K562 (cell line): ENCODE measurements around the gene SLC25A17. TPM values are rescaled to one million over a fixed set of nuclear protein-coding genes. Genes with fewer than 3 reads are reported as not detected.
A peak's percentile ranks its signal among the peaks of the same experiment; 100 is the strongest.

ENCODE experiments used
- ATAC-seq: fragments of 200-7000 bp; cut with Tn5 transposase; 3 replicates; pipeline ENCODE4 v1.9.1; 2020; ENCODE audit warnings: moderate library complexity
- Bru-seq: library from RNA; stranded (reverse); fragments of 400-500 nt; gene quantifications from one replicate; lab custom pipeline; 2021; lab: Mats Ljungman, UMichigan
- BruChase-seq, 2 experiments: library from RNA; stranded (reverse); fragments of 400-500 nt; gene quantifications; one replicate each; lab custom pipeline; 2021; lab: Mats Ljungman, UMichigan
- BruUV-seq: library from RNA; stranded (reverse); fragments of 400-500 nt; replicated peaks from 2 replicates; lab custom pipeline; 2021; lab: Mats Ljungman, UMichigan
- CTCF ChIA-PET: fragments of 300-600 bp; formaldehyde crosslinking; extraction: SDS; loops from one replicate; lab custom pipeline; 2021; ENCODE audit warnings: low intra/inter-chr PET ratio; lab: Yijun Ruan, JAX
- POLR2A ChIA-PET: fragments of 300-600, 350-650 bp; sonication (Branson Sonifier 250); formaldehyde crosslinking; extraction: SDS; loops from one replicate; lab custom pipeline; 2021; ENCODE audit warnings: antibody characterized with exemption, inconsistent platforms; lab: Yijun Ruan, JAX
- DNase-seq, 4 experiments: peaks; one replicate each; pipeline versions ENCODE4 v3.0.0 to v3.0.0-alpha.2; 2011 to 2018; ENCODE audit warnings: low spot score in 3 of 4, mixed read lengths in 3 of 4; ENCODE audit errors: extremely low read depth in 1 of 4
- FAIRE-seq: peaks from 2 replicates; lab custom pipeline; 2011; peaks lifted over from hg19 to GRCh38; lab: Jason Lieb, UNC
- H2AFZ ChIP-seq: 2 replicates; pipeline ENCODE4 v1.6.0; 2011; ENCODE audit warnings: low read depth, low read length, control low read depth, inconsistent platforms
- H3K27ac ChIP-seq: fragments of 200-600 bp; 3 replicates; pipeline ENCODE4 v1.8.0; 2011; ENCODE audit warnings: low read depth, mild to moderate bottlenecking, control low read depth, inconsistent platforms, low read length, moderate library complexity, mixed read lengths; ENCODE audit errors: extremely low read depth
- H3K27me3 ChIP-seq, 2 experiments: fragments of 300-600 bp in 1 of 2; 2 replicates in 1 of 2; 3 replicates in 1 of 2; pipeline versions ENCODE4 v1.6.0 to v1.8.0; 2011; ENCODE audit warnings: inconsistent platforms in 2 of 2, low read length in 2 of 2, mild to moderate bottlenecking in 1 of 2, mixed read lengths in 1 of 2, moderate library complexity in 1 of 2; ENCODE audit not compliant: control insufficient read depth in 2 of 2, insufficient read depth in 2 of 2
- H3K36me3 ChIP-seq: fragments of 300-600 bp; 3 replicates; pipeline ENCODE4 v1.8.0; 2011; ENCODE audit warnings: mild to moderate bottlenecking, low read length, inconsistent platforms; ENCODE audit not compliant: control insufficient read depth, insufficient read depth
- H3K4me1 ChIP-seq, 2 experiments: fragments of 200-600 bp in 1 of 2; replicated peaks in 1 of 2; 2 replicates in 1 of 2; 3 replicates in 1 of 2; pipeline versions ENCODE4 v1.5.1 to v1.8.0; 2011; ENCODE audit warnings: inconsistent platforms in 2 of 2, low read length in 2 of 2, mild to moderate bottlenecking in 1 of 2, mixed read lengths in 1 of 2, moderate library complexity in 1 of 2; ENCODE audit not compliant: control insufficient read depth in 2 of 2, insufficient read depth in 2 of 2
- H3K4me2 ChIP-seq: 2 replicates; pipeline ENCODE4 v1.6.1; 2011; ENCODE audit warnings: low read length, control low read depth, inconsistent platforms, mixed read lengths; ENCODE audit not compliant: insufficient read depth
- H3K4me3 ChIP-seq: fragments of 200-600 bp; sonication (generic), shearing (Covaris generic); 2 replicates; pipeline ENCODE4 v1.5.1; 2016; ENCODE audit warnings: control low read depth, inconsistent platforms
- H3K79me2 ChIP-seq: fragments of 200-600 bp; 3 replicates; pipeline ENCODE4 v1.8.0; 2011; ENCODE audit warnings: low read length, inconsistent platforms; ENCODE audit not compliant: control insufficient read depth, insufficient read depth
- H3K9ac ChIP-seq, 2 experiments: 2 replicates each; pipeline versions ENCODE4 v1.6.0 to v1.6.1; 2011; ENCODE audit warnings: low read depth in 2 of 2, low read length in 2 of 2, control low read depth in 1 of 2, inconsistent platforms in 1 of 2, mild to moderate bottlenecking in 1 of 2, mixed read lengths in 1 of 2; ENCODE audit not compliant: insufficient read depth in 1 of 2
- H3K9me1 ChIP-seq: one replicate; pipeline ENCODE4 v1.6.0; 2011; ENCODE audit warnings: inconsistent platforms, mild to moderate bottlenecking, low read length, moderate library complexity; ENCODE audit not compliant: control insufficient read depth, insufficient read depth
- H3K9me3 ChIP-seq: replicated peaks from 2 replicates; pipeline ENCODE4 v1.5.1; 2011; ENCODE audit warnings: low read depth, low read length, inconsistent platforms; ENCODE audit not compliant: control insufficient read depth, insufficient read depth
- H4K20me1 ChIP-seq: replicated peaks from 2 replicates; pipeline ENCODE4 v1.6.1; 2011; ENCODE audit warnings: low read length, inconsistent platforms, mixed read lengths; ENCODE audit not compliant: control insufficient read depth, insufficient read depth
- ARID2 ChIP-seq: fragments of 450-650 bp; IDR thresholded peaks from 2 replicates; pipeline ENCODE4 v1.6.1; 2017; ENCODE audit warnings: antibody characterized with exemption, mild to moderate bottlenecking
- ATF7 ChIP-seq: fragments of 450-650 bp; IDR thresholded peaks from 2 replicates; pipeline ENCODE4 v1.7.1; 2014; ENCODE audit warnings: mild to moderate bottlenecking, moderate library complexity
- BRD9 ChIP-seq: fragments of 450-650 bp; IDR thresholded peaks from 2 replicates; pipeline ENCODE4 v1.6.1; 2018; ENCODE audit warnings: low read depth; ENCODE audit not compliant: partially characterized antibody
- C11orf30 ChIP-seq: fragments of 450-650 bp; IDR thresholded peaks from 2 replicates; pipeline ENCODE4 v1.6.1; 2016; ENCODE audit warnings: low read depth, mild to moderate bottlenecking
- FIP1L1 ChIP-seq: fragments of 200-400 bp; formaldehyde crosslinking; IDR thresholded peaks from 2 replicates; pipeline ENCODE4 v1.6.1; 2018; ENCODE audit warnings: mild to moderate bottlenecking, low read depth, low read length; ENCODE audit not compliant: poor library complexity, severe bottlenecking
- GABPA ChIP-seq: fragments of 200-800 bp; sonication (Bioruptor generic); conservative IDR thresholded peaks from 2 replicates; pipeline ENCODE4 v1.6.1; 2016; ENCODE audit warnings: low read depth, missing genetic modification characterization, missing compliant biosample characterization
- HNRNPK ChIP-seq: fragments of 200-400 bp; formaldehyde crosslinking; IDR thresholded peaks from one replicate; pipeline ENCODE4 v1.6.1; 2018; ENCODE audit warnings: mild to moderate bottlenecking, low read depth, low read length; ENCODE audit not compliant: poor library complexity, severe bottlenecking
- MEIS2 ChIP-seq: fragments of 450-650 bp; IDR thresholded peaks from 2 replicates; pipeline ENCODE4 v1.6.1; 2014; ENCODE audit warnings: mild to moderate bottlenecking; ENCODE audit not compliant: partially characterized antibody
- PTRF ChIP-seq: fragments of 450-650 bp; IDR thresholded peaks from 2 replicates; pipeline ENCODE4 v1.6.1; 2016; ENCODE audit warnings: mild to moderate bottlenecking, missing genetic modification characterization, missing compliant biosample characterization
- SPI1 ChIP-seq: IDR thresholded peaks from 2 replicates; pipeline ENCODE4 v1.6.1; 2011; ENCODE audit warnings: low read depth, low read length, control low read depth, borderline replicate concordance
- TAF1 ChIP-seq: IDR thresholded peaks from 2 replicates; pipeline ENCODE4 v1.6.1; 2011; ENCODE audit warnings: mild to moderate bottlenecking, low read length, moderate library complexity; ENCODE audit not compliant: insufficient read depth, control insufficient read depth, severe bottlenecking; ENCODE audit errors: extremely low read depth
- U2AF2 ChIP-seq: fragments of 200-400 bp; formaldehyde crosslinking; optimal IDR thresholded peaks from 2 replicates; pipeline ENCODE3; 2017; ENCODE audit warnings: low read depth, mild to moderate bottlenecking, low read length
- ZKSCAN3 ChIP-seq: fragments of 250-450 bp; sonication (Bioruptor Pico); IDR thresholded peaks from 2 replicates; pipeline ENCODE4 v1.4.0; 2020
- ZNF551 ChIP-seq: fragments of 250-450 bp; sonication (Bioruptor Pico); IDR thresholded peaks from 2 replicates; pipeline ENCODE4 v1.5.0; 2021; ENCODE audit warnings: mild to moderate bottlenecking, moderate library complexity
- ZNF717 ChIP-seq: fragments of 250-450 bp; sonication (Bioruptor Pico); IDR thresholded peaks from 2 replicates; pipeline ENCODE4 v1.5.0; 2021
- WGBS: fragments of 100-300 bp; shearing (Covaris generic); methylation state at CpG from one replicate; pipeline ENCODE4 v1.1.6; 2016; ENCODE audit warnings: low coverage, mixed read lengths; ENCODE audit not compliant: insufficient coverage; ENCODE audit errors: missing lambda C conversion rate; 5-methylcytosine and 5-hydroxymethylcytosine counted together
- in situ Hi-C: fragments of 300-500 bp; cut with MboI; formaldehyde crosslinking; loops from 4 replicates; pipeline ENCODE4 v1.15.0; 2018; ENCODE audit warnings: inconsistent platforms, mixed read lengths
- intact Hi-C: fragments of 100-400 bp; cut with micrococcal nuclease; formaldehyde crosslinking; loops from 2 replicates; pipeline ENCODE4 v1.14.2; 2022
- long read RNA-seq, 3 experiments: library from polyadenylated mRNA in 2 of 3; library from RNA in 1 of 3; unstranded in 2 of 3; stranded (forward) in 1 of 3; transcript quantifications; one replicate each; pipeline ENCODE4 v2.0.0, GENCODE V29; 2019 to 2022
- polyA minus RNA-seq, 3 experiments: library from RNA; depleted of rRNA, polyadenylated mRNA; stranded (reverse); fragments of >200 nt; gene quantifications; 2 replicates each; pipeline ENCODE4 v1.2.3, GENCODE V29; 2011
- polyA plus RNA-seq, 8 experiments: library from polyadenylated mRNA; depleted of rRNA in 4 of 8; stranded (reverse) in 5 of 8; unstranded in 3 of 8; fragments of >200 nt; fragmentation: Nextera tagmentation in 2 of 8; fragmentation: Illumina TruSeq in 1 of 8; extraction: Ambion mirVana in 2 of 8; extraction: Trizol in 1 of 8; gene quantifications; 2 replicates each; pipeline versions ENCODE4 v1.2.1 to v1.2.3, GENCODE V29; 2011 to 2014; ENCODE audit warnings: inconsistent platforms in 1 of 8, missing spikeins in 1 of 8
- total RNA-seq, 7 experiments: library from RNA; depleted of rRNA in 6 of 7; stranded (reverse); fragments of >200 nt in 6 of 7; fragmentation: Illumina TruSeq in 2 of 7; extraction: Trizol in 2 of 7; gene quantifications; 2 replicates each; pipeline versions ENCODE4 v1.2.1 to v1.2.3, GENCODE V29; 2011 to 2021; ENCODE audit warnings: low replicate concordance in 1 of 7
- TF ChIP-seq, protein P1 (sequence below): sonication (generic); formaldehyde crosslinking; IDR thresholded peaks from 2 replicates; pipeline ENCODE4 v1.8.0; 2022; ENCODE audit warnings: mild to moderate bottlenecking, missing genetic modification reagents

The SLC25A17 gene
- 33.1 and 56.2 TPM in 2 replicates for total RNA-seq (2011; cell fraction: chromatin; rRNA removed; ENCODE audit: low replicate concordance)
- total RNA-seq (2011; cell fraction: nucleolus; rRNA removed) = 26.7 and 32.1 TPM in 2 replicates
- 48.7 and 57.9 TPM in 2 replicates for total RNA-seq (2011; cell fraction: nucleoplasm; rRNA removed)
- 32.5 and 32.6 TPM in 2 replicates for total RNA-seq (2014; rRNA removed)
- 56.2 and 61.0 TPM in 2 replicates for total RNA-seq (2014; rRNA removed; fragmentation: Illumina TruSeq; extraction: Trizol)
- 35.0 and 38.4 TPM in 2 replicates for total RNA-seq (2015; rRNA removed; fragmentation: Illumina TruSeq; extraction: Trizol)
- 50.2 and 54.5 TPM in 2 replicates for total RNA-seq (2021)
- polyA plus RNA-seq (2011; rRNA removed) = 77.1 and 96.8 TPM in 2 replicates
- polyA plus RNA-seq (2011; cell fraction: cytosol; rRNA removed) = 25.4 and 41.7 TPM in 2 replicates
- 34.4 and 42.8 TPM in 2 replicates for polyA plus RNA-seq (2011; cell fraction: nucleus; rRNA removed)
- 31.8 and 34.9 TPM in 2 replicates for polyA plus RNA-seq (2012)
- polyA plus RNA-seq (2014; fragmentation: Illumina TruSeq; extraction: Trizol) = 63.2 and 65.3 TPM in 2 replicates
- 100 to 1,000 TPM; 104 to 136 TPM for polyA plus RNA-seq (2014; fragmentation: Nextera tagmentation; extraction: Ambion mirVana)
- polyA plus RNA-seq (2014; rRNA removed) = 43.1 and 46.5 TPM in 2 replicates
- 65.1 and 70.1 TPM in 2 replicates for polyA minus RNA-seq (2011; rRNA and poly(A)+ RNA removed)
- polyA minus RNA-seq (2011; cell fraction: cytosol; rRNA and poly(A)+ RNA removed) = 15.8 and 24.7 TPM in 2 replicates
- 12.5 and 19.4 TPM in 2 replicates for polyA minus RNA-seq (2011; cell fraction: nucleus; rRNA and poly(A)+ RNA removed)
- Bru-seq, nascent RNA = percentile 80 among the genes with signal in this experiment
- BruChase-seq, experiment 1, labeled RNA remaining after a 2-hour chase = percentile 85 among the genes with signal in this experiment
- BruChase-seq, experiment 2, labeled RNA remaining after a 6-hour chase = percentile 84 among the genes with signal in this experiment
- long read RNA-seq, experiment 1, transcript SLC25A17-210 (9 exons, 2,262 nt) = major isoform, 100 of 139 reads
- long read RNA-seq, experiment 1, partial matches to known transcripts = 4 of 139 reads
- long read RNA-seq, experiment 1, other reads (novel, unspliced or antisense) = 34 of 139 reads
- long read RNA-seq, experiment 2, transcript SLC25A17-210 (9 exons, 2,262 nt) = major isoform, 30 of 63 reads
- long read RNA-seq, experiment 2, partial matches to known transcripts = 6 of 63 reads
- long read RNA-seq, experiment 2, other reads (novel, unspliced or antisense) = 27 of 63 reads
- long read RNA-seq, experiment 3, transcript SLC25A17-210 (9 exons, 2,262 nt) = major isoform, 39 of 44 reads
- long read RNA-seq, experiment 3, partial matches to known transcripts = 1 of 44 reads
- long read RNA-seq, experiment 3, other reads (novel, unspliced or antisense) = 4 of 44 reads

GRCh38 chr22:40818747-40819598 is at the start of gene SLC25A17:
SLC25A17 (minus strand) TSS chr22:40819346; CDS start chr22:40819248, 98 bp downstream.
- POLR2A ChIA-PET = interaction anchor here (0.6 to 0.7 kb wide), 2 partner anchors 132 to 304 kb away, joined by 3 read pairs; no protein-coding TSS in a partner anchor
- CTCF ChIA-PET = no interaction called here
- Histone ChIP-seq H3K9me3 (no peaks in the 10 kb centered on the region), H3K36me3 (peaks cover 15% of the 10 kb centered on the region), H3K79me2 (peaks cover 55% of the 10 kb centered on the region), H3K4me3 (peak within 1 kb of the TSS; percentile 96), H3K27ac (peak within 1 kb of the TSS; percentile 89), H3K9ac (peak within 1 kb of the TSS; percentile 79 to 96), H4K20me1 (no peaks in the 10 kb centered on the region), H3K4me2 (peak within 1 kb of the TSS; percentile 92), H3K4me1 (peaks cover 13 to 17% of the 10 kb centered on the region in 2 experiments; a peak in 4 of 5 replicates), H3K27me3 (no peaks in the 10 kb centered on the region), H2AFZ (peak within 1 kb of the TSS; percentile 92), H3K9me1 (no peaks in the 10 kb centered on the region)
- no TSS peak for BruUV-seq
- WGBS = 0% methylated on average over 28 of the region's 61 CpGs
- no peak for FAIRE-seq
- in situ Hi-C loops = no loop called here
- DNase-seq = peak; percentile 89 to 95 (median 93)
- intact Hi-C loops = loop anchor here (5.0 kb wide), 1 partner anchor 38 kb away; the partner anchor contains the start of genes ST13 and XPNPEP3
- peak; percentile 87 for ATAC-seq
- TF ChIP-seq ATF7 = no peak
- TF ChIP-seq SPI1 = no peak
- TF ChIP-seq BRD9 = no peak
- TF ChIP-seq ZKSCAN3 = no peak
- TF ChIP-seq ZNF551 (CRISPR knock-in tag) = no peak
- TF ChIP-seq PTRF = no peak
- no peak for TF ChIP-seq ZNF717 (CRISPR knock-in tag)
- TF ChIP-seq C11orf30 = no peak
- TF ChIP-seq FIP1L1 = no peak
- no peak for TF ChIP-seq HNRNPK
- TF ChIP-seq, protein P1, sequence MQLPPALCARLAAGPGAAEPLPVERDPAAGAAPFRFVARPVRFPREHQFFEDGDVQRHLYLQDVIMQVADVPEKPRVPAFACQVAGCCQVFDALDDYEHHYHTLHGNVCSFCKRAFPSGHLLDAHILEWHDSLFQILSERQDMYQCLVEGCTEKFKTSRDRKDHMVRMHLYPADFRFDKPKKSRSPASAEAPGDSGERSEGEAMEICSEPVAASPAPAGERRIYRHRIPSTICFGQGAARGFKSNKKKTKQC = no peak
- TF ChIP-seq TAF1 = peak; percentile 66
- TF ChIP-seq GABPA (tag) = peak; percentile 96
- no peak for TF ChIP-seq U2AF2
- no peak for TF ChIP-seq ARID2
- no peak for TF ChIP-seq MEIS2
